Neuronal stem cell (in vitro differentiated cells): Measurements from ENCODE around the gene MRPL3.

Experiments used
- DNase-seq: peaks from one replicate; pipeline ENCODE4 v3.0.0-alpha.2; 2013; ENCODE audit warnings: low spot score
- H2AFZ ChIP-seq: one replicate; pipeline ENCODE4 v1.6.1; 2013; ENCODE audit warnings: mild to moderate bottlenecking, low read length, inconsistent platforms
- H2AK5ac ChIP-seq: 2 replicates; pipeline ENCODE4 v1.6.1; 2013; ENCODE audit warnings: low read depth, mild to moderate bottlenecking, inconsistent platforms, low read length, moderate library complexity, mixed read lengths
- H2BK120ac ChIP-seq: 2 replicates; pipeline ENCODE4 v1.6.1; 2013; ENCODE audit warnings: low read depth, mild to moderate bottlenecking, inconsistent platforms, low read length, moderate library complexity, mixed read lengths
- H2BK12ac ChIP-seq: one replicate; pipeline ENCODE4 v1.6.1; 2013; ENCODE audit warnings: low read length, inconsistent platforms
- H2BK15ac ChIP-seq: 2 replicates; pipeline ENCODE4 v1.6.1; 2013; ENCODE audit warnings: mild to moderate bottlenecking, low read length, inconsistent platforms, mixed read lengths
- H2BK5ac ChIP-seq: one replicate; pipeline ENCODE4 v1.6.1; 2013; ENCODE audit warnings: inconsistent platforms, mild to moderate bottlenecking, low read length, moderate library complexity
- H3K14ac ChIP-seq: one replicate; pipeline ENCODE4 v1.6.1; 2013; ENCODE audit warnings: low read length, inconsistent platforms
- H3K18ac ChIP-seq: 2 replicates; pipeline ENCODE4 v1.6.1; 2013; ENCODE audit warnings: low read length, inconsistent platforms
- H3K23ac ChIP-seq: 2 replicates; pipeline ENCODE4 v1.6.1; 2013; ENCODE audit warnings: low read depth, mild to moderate bottlenecking, mixed read lengths, low read length, inconsistent platforms; ENCODE audit not compliant: poor library complexity
- H3K27ac ChIP-seq: replicated peaks from 3 replicates; pipeline ENCODE4 v1.5.1; 2013; ENCODE audit warnings: low read length, inconsistent platforms
- H3K27me3 ChIP-seq, 3 experiments: 2 replicates each; pipeline ENCODE4 v1.6.1; 2013; ENCODE audit warnings: low read length in 3 of 3, mild to moderate bottlenecking in 2 of 3, inconsistent platforms in 1 of 3, low read depth in 1 of 3, mixed read lengths in 1 of 3, moderate library complexity in 1 of 3; ENCODE audit not compliant: control insufficient read depth in 3 of 3, insufficient read depth in 3 of 3
- H3K36me3 ChIP-seq, 2 donors: replicated peaks in 1 of 2; 2 replicates each; pipeline ENCODE4 v1.6.1; 2013; ENCODE audit warnings: low read length in 2 of 2; ENCODE audit not compliant: control insufficient read depth in 2 of 2, insufficient read depth in 2 of 2
- H3K4ac ChIP-seq: 2 replicates; pipeline ENCODE4 v1.6.1; 2013; ENCODE audit warnings: inconsistent platforms, mild to moderate bottlenecking, low read length, moderate library complexity
- H3K4me1 ChIP-seq, 2 donors: 1 replicate in 1 of 2; 2 replicates in 1 of 2; pipeline ENCODE4 v1.6.1; 2013; ENCODE audit warnings: low read length in 2 of 2, low read depth in 1 of 2; ENCODE audit not compliant: control insufficient read depth in 2 of 2, insufficient read depth in 1 of 2
- H3K4me2 ChIP-seq: one replicate; pipeline ENCODE4 v1.6.1; 2013; ENCODE audit warnings: mild to moderate bottlenecking, low read length, inconsistent platforms; ENCODE audit not compliant: insufficient read depth, poor library complexity, severe bottlenecking
- H3K4me3 ChIP-seq, 2 donors: 2 replicates each; pipeline ENCODE4 v1.5.1; 2013; ENCODE audit warnings: low read length in 2 of 2, mild to moderate bottlenecking in 2 of 2, inconsistent platforms in 1 of 2, moderate library complexity in 1 of 2
- H3K79me1 ChIP-seq: one replicate; pipeline ENCODE4 v1.6.1; 2013; ENCODE audit warnings: low read depth, mild to moderate bottlenecking, inconsistent platforms, low read length, moderate library complexity
- H3K9ac ChIP-seq: one replicate; pipeline ENCODE4 v1.6.1; 2013; ENCODE audit warnings: mild to moderate bottlenecking, low read depth, low read length, inconsistent platforms; ENCODE audit not compliant: poor library complexity
- H3K9me3 ChIP-seq, 2 donors: replicated peaks in 1 of 2; 2 replicates each; pipeline versions ENCODE3 to v1.6.1; 2013; ENCODE audit warnings: low read length in 2 of 2, mild to moderate bottlenecking in 2 of 2, inconsistent platforms in 1 of 2, low read depth in 1 of 2, mixed read lengths in 1 of 2, moderate library complexity in 1 of 2; ENCODE audit not compliant: control insufficient read depth in 2 of 2, insufficient read depth in 1 of 2
- H4K8ac ChIP-seq: one replicate; pipeline ENCODE4 v1.6.1; 2013; ENCODE audit warnings: low read depth, mild to moderate bottlenecking, inconsistent platforms, low read length, moderate library complexity
- H4K91ac ChIP-seq: one replicate; pipeline ENCODE4 v1.6.1; 2013; ENCODE audit warnings: low read length, low read depth, mild to moderate bottlenecking, inconsistent platforms; ENCODE audit not compliant: poor library complexity
- WGBS, 2 donors: extraction: QIAGEN DNeasy Blood & Tissue Kit; methylation state at CpG; one replicate each; pipeline ENCODE4 v1.1.7; 2013; ENCODE audit warnings: missing lambda C conversion rate in 2 of 2, mixed read lengths in 1 of 2; ENCODE audit not compliant: insufficient read length in 2 of 2, insufficient replicate concordance in 1 of 2; ENCODE audit errors: extremely low coverage in 2 of 2; 5-methylcytosine and 5-hydroxymethylcytosine counted together

Gene MRPL3

DNA sequence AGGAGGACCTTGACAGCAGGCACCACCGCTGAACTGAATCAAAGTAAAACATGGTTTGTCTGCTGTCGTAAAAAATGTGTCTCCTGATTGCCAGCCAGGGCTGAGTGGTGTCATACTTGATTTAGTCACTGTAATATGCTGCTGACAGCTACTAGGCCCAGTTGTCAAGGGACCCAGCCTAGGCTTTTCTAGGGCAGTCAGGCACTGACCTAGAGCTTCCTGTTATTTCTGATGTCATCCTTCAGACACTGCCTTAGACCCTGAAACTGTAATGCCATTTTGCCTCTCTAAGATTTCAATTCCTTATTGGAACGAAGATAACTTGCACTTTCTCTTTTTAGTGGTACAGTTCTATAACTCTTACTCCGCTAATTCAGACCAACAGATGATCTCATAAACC, 2.6 kb upstream of the MRPL3 start:
- WGBS, 2 donors = no CpG with 5 or more reads among the region's 4 CpGs
- Histone ChIP-seq H3K27ac (no peak overlapping the region), H3K9ac (no peak overlapping the region), H3K23ac (no peak overlapping the region), H4K8ac (no peak overlapping the region), H2BK120ac (no peak overlapping the region), H3K9me3 (no peaks in the 10 kb centered on the region), H3K4me1 (peaks cover 2 to 5% of the 10 kb centered on the region in 2 donors), H3K4ac (no peak overlapping the region), H3K36me3 (peaks cover 0 to 11% of the 10 kb centered on the region in 2 donors), H3K27me3 (peaks cover 0 to 2% (median 0%) of the 10 kb centered on the region in 3 experiments), H3K18ac (no peak overlapping the region), H2AFZ (no peak overlapping the region), H2BK5ac (no peak overlapping the region), H3K4me2 (no peak overlapping the region), H3K14ac (no peak overlapping the region), H2AK5ac (no peak overlapping the region), H3K4me3 (no peak overlapping the region), H2BK15ac (no peak overlapping the region), H4K91ac (no peak overlapping the region), H3K79me1 (no peaks in the 10 kb centered on the region), H2BK12ac (no peak overlapping the region)
- no peak for DNase-seq

- H2BK5ac ChIP-seq = no peak overlapping the region
- no peak overlapping the region for H3K14ac ChIP-seq
- peak overlapping the region in 1 of 2 donors; percentile 86 for H3K4me3 ChIP-seq
- no peaks in the 10 kb centered on the region for H3K79me1 ChIP-seq
- no peak overlapping the region for H3K27ac ChIP-seq
- H3K23ac ChIP-seq = no peak overlapping the region
- no peak overlapping the region for H4K91ac ChIP-seq
- no peak overlapping the region for H2BK120ac ChIP-seq
- H4K8ac ChIP-seq = no peak overlapping the region
- no peak overlapping the region for H3K4me2 ChIP-seq
- H2AK5ac ChIP-seq = no peak overlapping the region
- H3K4ac ChIP-seq = no peak overlapping the region
- peaks cover 0 to 2% (median 0%) of the 10 kb centered on the region in 3 experiments for H3K27me3 ChIP-seq
- peaks cover 2 to 30% of the 10 kb centered on the region in 2 donors for H3K36me3 ChIP-seq
- no peak overlapping the region for H3K18ac ChIP-seq
- no peak for DNase-seq
- peak overlapping the region; percentile 88 for H2AFZ ChIP-seq
- no peak overlapping the region for H2BK15ac ChIP-seq
- H3K4me1 ChIP-seq = peaks cover 2 to 5% of the 10 kb centered on the region in 2 donors
- no peaks in the 10 kb centered on the region for H3K9me3 ChIP-seq
- no peak overlapping the region for H2BK12ac ChIP-seq
- H3K9ac ChIP-seq = no peak overlapping the region
Measured at GRCh38 chr3:131503320-131503635, 507 bp upstream of the MRPL3 start.

- no peak for DNase-seq
Measured at GRCh38 chr3:131501949-131502348, 822 bp downstream of the MRPL3 start.

DNA sequence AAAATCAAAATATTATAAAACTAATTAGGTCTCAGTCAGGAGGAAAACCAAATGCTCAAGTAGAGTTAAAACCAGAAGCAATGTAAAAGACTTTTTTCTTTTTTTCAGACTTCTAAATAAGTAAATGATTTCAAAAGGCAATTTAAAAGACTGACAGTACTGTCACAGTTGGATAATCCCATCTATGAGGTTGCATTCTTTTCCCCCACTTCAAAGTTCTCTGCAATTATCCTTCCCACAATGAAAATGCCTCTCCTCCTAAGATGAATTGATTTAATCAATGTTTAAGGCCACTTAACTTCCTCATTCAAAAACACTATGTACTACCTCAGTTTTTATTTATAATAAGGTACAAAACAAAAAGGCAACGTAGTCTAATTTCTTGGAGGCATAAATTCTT, 8.1 kb downstream of the MRPL3 start:
- no peaks in the 10 kb centered on the region for H3K9me3 ChIP-seq
- H4K8ac ChIP-seq = no peak overlapping the region
- H3K18ac ChIP-seq = no peak overlapping the region
- H3K4me3 ChIP-seq = no peak overlapping the region
- no peaks in the 10 kb centered on the region for H3K27me3 ChIP-seq
- peaks cover 2 to 6% of the 10 kb centered on the region in 2 donors for H3K4me1 ChIP-seq
- peaks cover 16 to 98% of the 10 kb centered on the region in 2 donors for H3K36me3 ChIP-seq
- H3K4me2 ChIP-seq = no peak overlapping the region
- no peaks in the 10 kb centered on the region for H3K79me1 ChIP-seq
- H2BK120ac ChIP-seq = no peak overlapping the region
- H2BK15ac ChIP-seq = no peak overlapping the region
- WGBS, 2 donors = no CpG with 5 or more reads among the region's 1 CpG
- H3K9ac ChIP-seq = no peak overlapping the region
- H2BK12ac ChIP-seq = no peak overlapping the region
- H2BK5ac ChIP-seq = no peak overlapping the region
- H3K27ac ChIP-seq = no peak overlapping the region
- DNase-seq = no peak
- H3K4ac ChIP-seq = no peak overlapping the region
- H2AFZ ChIP-seq = no peak overlapping the region
- H3K14ac ChIP-seq = no peak overlapping the region
- no peak overlapping the region for H3K23ac ChIP-seq
- H4K91ac ChIP-seq = no peak overlapping the region
- no peak overlapping the region for H2AK5ac ChIP-seq

More at GRCh38 chr3:131501949-131502348, 822 bp downstream of the MRPL3 start:
- Histone ChIP-seq H2BK120ac (no peak overlapping the region), H3K14ac (no peak overlapping the region), H3K9me3 (no peaks in the 10 kb centered on the region), H3K4me2 (peak overlapping the region; percentile 85), H4K91ac (no peak overlapping the region), H3K4me1 (peaks cover 2 to 5% of the 10 kb centered on the region in 2 donors), H2AK5ac (no peak overlapping the region), H2BK15ac (no peak overlapping the region), H3K27me3 (peaks cover 0 to 2% (median 0%) of the 10 kb centered on the region in 3 experiments), H2AFZ (peak overlapping the region; percentile 88), H3K27ac (no peak overlapping the region), H2BK12ac (no peak overlapping the region), H2BK5ac (no peak overlapping the region), H3K18ac (no peak overlapping the region), H3K9ac (no peak overlapping the region), H4K8ac (no peak overlapping the region), H3K23ac (no peak overlapping the region), H3K4me3 (peak overlapping the region; percentile 86 to 99), H3K4ac (no peak overlapping the region), H3K36me3 (peaks cover 5 to 43% of the 10 kb centered on the region in 2 donors), H3K79me1 (no peaks in the 10 kb centered on the region)
- no CpG with 5 or more reads among the region's 2 CpGs for WGBS, 2 donors
